ENCODE data around the gene DCXR. TPM values are rescaled to one million over a fixed set of nuclear protein-coding genes. Genes with fewer than 3 reads are reported as not detected.

Gene DCXR
- total and polyA plus RNA-seq, 2 of the 4 experiments (the other 2 are of a cell fraction): 36.6 to 139 TPM

- Histone ChIP-seq H4K5ac (ENCODE audit: low read depth, low read length) (no peak overlapping the region), H4K91ac (ENCODE audit: insufficient read depth, low read depth, low read length) (no peak overlapping the region), H3K14ac (replicated peaks; ENCODE audit: low read depth, low read length) (no peak overlapping the region), H3K9me1 (ENCODE audit: insufficient read depth, low read length) (peaks cover 18% of the 10 kb centered on the region), H2BK120ac (ENCODE audit: low read depth, low read length) (no peak overlapping the region), H3K27me3 (ENCODE audit: control insufficient read depth, insufficient read depth, low read length) (no peaks in the 10 kb centered on the region), H2AK9ac (replicated peaks; ENCODE audit: low read depth, low read length, poor library complexity) (peak overlapping the region; percentile 95), H3K27ac (ENCODE audit: insufficient read depth, low read length) (no peak overlapping the region), H3K4ac (ENCODE audit: low read depth, low read length) (no peak overlapping the region), H3K4me3 (ENCODE audit: insufficient read depth, low read depth, low read length) (no peak overlapping the region), H3K23ac (ENCODE audit: low read depth, low read length) (no peak overlapping the region), H2AFZ (replicated peaks; ENCODE audit: low read length, poor library complexity) (no peak overlapping the region), H2BK5ac (ENCODE audit: low read depth, low read length, poor library complexity, severe bottlenecking) (no peak overlapping the region), H2AK5ac (ENCODE audit: low read depth, low read length) (peak overlapping the region; percentile 29; the same call in 1 of the 2 replicates), H3K56ac (ENCODE audit: extremely low read depth, insufficient read depth, low read length) (no peak overlapping the region), H3K4me2 (ENCODE audit: low read depth, low read length) (no peak overlapping the region), H3K79me1 (ENCODE audit: low read depth in 1 of 2, low read length in 2 of 2) (peaks cover 11 to 29% of the 10 kb centered on the region in 2 experiments; a peak in 3 of 4 replicates), H3K9me3 (ENCODE audit: control insufficient read depth, insufficient read depth, low read length) (no peaks in the 10 kb centered on the region), H2BK20ac (ENCODE audit: low read depth, low read length) (no peak overlapping the region), H3K18ac (ENCODE audit: low read depth, low read length) (no peak overlapping the region), H4K20me1 (ENCODE audit: insufficient read depth, low read length) (peaks cover 3% of the 10 kb centered on the region; the same call in 1 of the 2 replicates), H3K4me1 (ENCODE audit: control insufficient read depth, insufficient read depth, low read length) (peaks cover 27% of the 10 kb centered on the region), H2BK15ac (ENCODE audit: low read depth, low read length) (no peak overlapping the region), H4K8ac (ENCODE audit: low read depth in 2 of 2, low read length in 2 of 2) (no peak overlapping the region), H3K36me3 (ENCODE audit: control insufficient read depth, insufficient read depth, low read length) (peaks cover 3% of the 10 kb centered on the region; the same call in 1 of the 2 replicates), H3K9ac (ENCODE audit: low read depth, low read length) (no peak overlapping the region)
- ChIA-PET POLR2A (ENCODE audit: unreplicated experiment) (no interaction called here), CTCF (no interaction called here)
- no peak for TF ChIP-seq NFE2L2 (IDR thresholded peaks at IDR 0.05; ENCODE audit: low read depth, low read length)
- TF ChIP-seq ELK1 (IDR thresholded peaks at IDR 0.05; ENCODE audit: borderline replicate concordance, low read depth, low read length): no peak
- TF ChIP-seq MAZ (IDR thresholded peaks at IDR 0.05; ENCODE audit: borderline replicate concordance, low read depth, low read length): no peak
- no peak for TF ChIP-seq RFX5 (IDR thresholded peaks at IDR 0.05; ENCODE audit: low read depth, low read length)
- TF ChIP-seq, protein P1, sequence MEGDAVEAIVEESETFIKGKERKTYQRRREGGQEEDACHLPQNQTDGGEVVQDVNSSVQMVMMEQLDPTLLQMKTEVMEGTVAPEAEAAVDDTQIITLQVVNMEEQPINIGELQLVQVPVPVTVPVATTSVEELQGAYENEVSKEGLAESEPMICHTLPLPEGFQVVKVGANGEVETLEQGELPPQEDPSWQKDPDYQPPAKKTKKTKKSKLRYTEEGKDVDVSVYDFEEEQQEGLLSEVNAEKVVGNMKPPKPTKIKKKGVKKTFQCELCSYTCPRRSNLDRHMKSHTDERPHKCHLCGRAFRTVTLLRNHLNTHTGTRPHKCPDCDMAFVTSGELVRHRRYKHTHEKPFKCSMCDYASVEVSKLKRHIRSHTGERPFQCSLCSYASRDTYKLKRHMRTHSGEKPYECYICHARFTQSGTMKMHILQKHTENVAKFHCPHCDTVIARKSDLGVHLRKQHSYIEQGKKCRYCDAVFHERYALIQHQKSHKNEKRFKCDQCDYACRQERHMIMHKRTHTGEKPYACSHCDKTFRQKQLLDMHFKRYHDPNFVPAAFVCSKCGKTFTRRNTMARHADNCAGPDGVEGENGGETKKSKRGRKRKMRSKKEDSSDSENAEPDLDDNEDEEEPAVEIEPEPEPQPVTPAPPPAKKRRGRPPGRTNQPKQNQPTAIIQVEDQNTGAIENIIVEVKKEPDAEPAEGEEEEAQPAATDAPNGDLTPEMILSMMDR (conservative IDR thresholded peaks at IDR 0.05; ENCODE audit: low read depth, low read length): 0 out of 2 replicates have a peak, but pooled peaks have one; percentile 10
- no peak for TF ChIP-seq BHLHE40 (IDR thresholded peaks at IDR 0.05; ENCODE audit: low read depth, low read length)
- no TSS peak for BruUV-seq (replicated peaks)
- dilution Hi-C loops (cut with HindIII; ENCODE audit: low sequenced_read_pairs, unreplicated experiment): no loop called here
- no peak for ATAC-seq (ENCODE audit: low read depth)
- DNase-seq: no peak
- intact Hi-C loops (cut with micrococcal nuclease): no loop called here
- in situ Hi-C loops (cut with MboI; ENCODE audit: low sequenced_read_pairs): no loop called here
- WGBS, 2 experiments (ENCODE audit: extremely low coverage in 2 of 2, insufficient read length in 1 of 2): 71% methylated on average over 3 of the region's 30 CpGs; no CpG with 5 or more reads in 1 of the 2 experiments
Observed at GRCh38 chr17:82007495-82008257, 29.8 kb downstream of the DCXR start.

All from IMR-90 (cell line).